C1 segment of cervical spinal cord (tissue), 14 donors: Measurements from ENCODE around the gene ATXN3.

Experiments
- DNase-seq, 14 donors: peaks; one replicate each; lab custom pipeline; 2025; lab: John Stamatoyannopoulos, UW

Gene ATXN3

GRCh38 chr14:92009604-92010003 is 96.8 kb downstream of the ATXN3 start:
- DNase-seq: no peak
